DOHH2 (cell line): Measurements from ENCODE around the gene ZFPL1.

ENCODE experiments used
- H3F3A ChIP-seq: fragments of 200-600 bp; sonication (generic), shearing (Covaris generic); 2 replicates; pipeline ENCODE4 v1.6.0; 2016; ENCODE audit warnings: antibody characterized with exemption, mild to moderate bottlenecking; ENCODE audit not compliant: control insufficient read depth, insufficient read depth
- H3K27ac ChIP-seq: fragments of 200-600 bp; sonication (generic); 2 replicates; pipeline ENCODE4 v1.5.1; 2014; ENCODE audit warnings: low read depth, mild to moderate bottlenecking, low read length, moderate library complexity
- H3K27me3 ChIP-seq: fragments of 200-600 bp; sonication (generic); 2 replicates; pipeline ENCODE4 v1.6.1; 2014; ENCODE audit warnings: mild to moderate bottlenecking, low read length, mixed read lengths; ENCODE audit not compliant: control insufficient read depth
- H3K36me3 ChIP-seq: fragments of 200-600 bp; sonication (generic); 2 replicates; pipeline ENCODE4 v1.6.1; 2014; ENCODE audit warnings: mild to moderate bottlenecking, low read length, moderate library complexity, mixed read lengths; ENCODE audit not compliant: control insufficient read depth
- H3K4me1 ChIP-seq: fragments of 200-600 bp; sonication (generic); 2 replicates; pipeline ENCODE4 v1.6.1; 2014; ENCODE audit warnings: mild to moderate bottlenecking, low read length, mixed read lengths; ENCODE audit not compliant: control insufficient read depth
- H3K4me2 ChIP-seq: fragments of 200-600 bp; sonication (generic); 2 replicates; pipeline ENCODE4 v1.6.0; 2014; ENCODE audit warnings: mild to moderate bottlenecking, low read length, moderate library complexity
- H3K4me3 ChIP-seq: fragments of 200-600 bp; sonication (generic); 2 replicates; pipeline ENCODE4 v1.5.1; 2014; ENCODE audit warnings: mild to moderate bottlenecking, low read length, mixed read lengths
- H3K79me2 ChIP-seq: fragments of 200-600 bp; sonication (generic); 2 replicates; pipeline ENCODE4 v1.6.1; 2014; ENCODE audit warnings: mild to moderate bottlenecking, low read length, mixed read lengths; ENCODE audit not compliant: control insufficient read depth
- H3K9me2 ChIP-seq: fragments of 200-600 bp; sonication (generic); replicated peaks from 2 replicates; pipeline ENCODE4 v1.6.1; 2014; ENCODE audit warnings: mild to moderate bottlenecking, low read length, mixed read lengths; ENCODE audit not compliant: control insufficient read depth
- H3K9me3 ChIP-seq: fragments of 200-600 bp; sonication (generic); 2 replicates; pipeline ENCODE4 v1.6.1; 2014; ENCODE audit warnings: antibody characterized with exemption, low read length, mixed read lengths; ENCODE audit not compliant: control insufficient read depth, insufficient read depth
- H4K20me1 ChIP-seq: fragments of 200-600 bp; sonication (generic); 2 replicates; pipeline ENCODE4 v1.6.0; 2014; ENCODE audit warnings: low read depth, mild to moderate bottlenecking, antibody characterized with exemption, low read length, moderate library complexity; ENCODE audit not compliant: control insufficient read depth, insufficient read depth
- EZH2phosphoT487 ChIP-seq: fragments of 200-600 bp; sonication (generic); IDR thresholded peaks from 2 replicates; pipeline ENCODE4 v1.6.1; 2017; ENCODE audit warnings: borderline replicate concordance, mild to moderate bottlenecking, antibody characterized with exemption, low read length, moderate library complexity, mixed read lengths
- TF ChIP-seq, protein P1 (sequence below): fragments of 200-600 bp; sonication (generic); IDR thresholded peaks from one replicate; pipeline ENCODE4 v1.5.1; 2014; ENCODE audit warnings: antibody characterized with exemption, mild to moderate bottlenecking, low read depth, low read length; ENCODE audit not compliant: poor library complexity, severe bottlenecking

ZFPL1 gene

DNA sequence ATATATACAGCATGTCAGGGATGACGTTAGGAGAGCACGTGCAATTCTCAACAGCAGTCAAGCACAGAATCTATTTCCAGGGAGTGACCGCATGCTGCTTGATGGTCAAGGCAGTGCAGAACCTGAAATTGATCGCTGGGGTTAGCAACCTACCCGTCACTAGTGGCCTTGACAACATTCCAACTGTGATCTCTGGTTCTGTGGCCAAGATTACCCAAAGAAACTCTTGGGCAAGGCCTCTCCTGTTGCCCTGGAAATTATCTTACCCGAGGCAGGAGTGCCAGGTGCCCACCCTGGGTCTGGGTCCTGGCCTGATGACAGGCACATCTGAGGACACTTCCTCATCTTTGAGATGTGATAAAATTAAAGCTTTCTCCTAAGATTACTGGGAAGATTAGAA lies 29.8 kb downstream of the ZFPL1 start:
- Histone ChIP-seq H3K4me2 (peak overlapping the region; percentile 98), H3K27ac (peak overlapping the region; percentile 83), H3K9me2 (no peaks in the 10 kb centered on the region), H3K36me3 (peaks cover 68% of the 10 kb centered on the region), H3K9me3 (no peaks in the 10 kb centered on the region), H3K79me2 (peaks cover 55% of the 10 kb centered on the region), H3K4me1 (peaks cover 66% of the 10 kb centered on the region), H3K4me3 (peak overlapping the region; percentile 83), H4K20me1 (no peaks in the 10 kb centered on the region), H3F3A (peaks cover 23% of the 10 kb centered on the region), H3K27me3 (no peaks in the 10 kb centered on the region)
- TF ChIP-seq EZH2phosphoT487, result no peak
- TF ChIP-seq, protein P1, sequence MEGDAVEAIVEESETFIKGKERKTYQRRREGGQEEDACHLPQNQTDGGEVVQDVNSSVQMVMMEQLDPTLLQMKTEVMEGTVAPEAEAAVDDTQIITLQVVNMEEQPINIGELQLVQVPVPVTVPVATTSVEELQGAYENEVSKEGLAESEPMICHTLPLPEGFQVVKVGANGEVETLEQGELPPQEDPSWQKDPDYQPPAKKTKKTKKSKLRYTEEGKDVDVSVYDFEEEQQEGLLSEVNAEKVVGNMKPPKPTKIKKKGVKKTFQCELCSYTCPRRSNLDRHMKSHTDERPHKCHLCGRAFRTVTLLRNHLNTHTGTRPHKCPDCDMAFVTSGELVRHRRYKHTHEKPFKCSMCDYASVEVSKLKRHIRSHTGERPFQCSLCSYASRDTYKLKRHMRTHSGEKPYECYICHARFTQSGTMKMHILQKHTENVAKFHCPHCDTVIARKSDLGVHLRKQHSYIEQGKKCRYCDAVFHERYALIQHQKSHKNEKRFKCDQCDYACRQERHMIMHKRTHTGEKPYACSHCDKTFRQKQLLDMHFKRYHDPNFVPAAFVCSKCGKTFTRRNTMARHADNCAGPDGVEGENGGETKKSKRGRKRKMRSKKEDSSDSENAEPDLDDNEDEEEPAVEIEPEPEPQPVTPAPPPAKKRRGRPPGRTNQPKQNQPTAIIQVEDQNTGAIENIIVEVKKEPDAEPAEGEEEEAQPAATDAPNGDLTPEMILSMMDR, result no peak

DNA sequence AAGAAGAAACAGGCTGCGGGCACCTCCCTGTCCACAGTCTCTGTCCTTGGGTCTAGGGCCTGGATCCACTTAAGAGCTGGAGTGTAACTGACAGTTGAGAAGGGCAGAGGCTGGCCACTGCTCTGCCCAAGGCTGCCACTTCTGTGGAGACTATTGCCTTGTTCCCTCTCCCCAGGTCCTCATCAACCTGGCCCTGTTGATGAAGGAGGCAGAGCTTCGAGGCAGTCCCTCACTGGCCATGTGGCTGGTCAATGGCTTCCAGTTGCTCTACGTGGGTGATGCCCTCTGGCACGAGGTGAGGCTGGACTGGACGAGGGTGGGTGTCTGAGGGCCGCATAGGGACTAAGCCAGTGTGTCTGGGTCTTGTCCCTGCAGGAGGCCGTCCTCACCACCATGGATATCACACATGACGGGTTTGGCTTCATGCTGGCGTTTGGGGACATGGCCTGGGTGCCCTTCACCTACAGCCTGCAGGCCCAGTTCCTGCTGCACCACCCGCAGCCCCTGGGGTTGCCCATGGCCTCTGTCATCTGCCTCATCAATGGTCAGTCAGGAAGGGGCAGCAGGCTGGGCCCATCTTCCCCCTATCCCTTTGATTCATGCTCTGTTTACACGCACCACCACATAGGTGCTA lies 30.6 kb downstream of the ZFPL1 start:
- H3F3A ChIP-seq, result peaks cover 30% of the 10 kb centered on the region
- peak overlapping the region; percentile 98; the same call in 1 of the 2 replicates for H3K4me2 ChIP-seq

GRCh38 chr11:65115361-65116082 lies 31.5 kb downstream of the ZFPL1 start:
- Histone ChIP-seq H3K4me1 (peaks cover 78% of the 10 kb centered on the region), H4K20me1 (no peaks in the 10 kb centered on the region; the same call in 1 of the 2 replicates), H3F3A (peaks cover 39% of the 10 kb centered on the region), H3K27ac (no peak overlapping the region), H3K4me3 (peak overlapping the region; percentile 85), H3K79me2 (peaks cover 67% of the 10 kb centered on the region), H3K9me3 (no peaks in the 10 kb centered on the region), H3K9me2 (no peaks in the 10 kb centered on the region), H3K27me3 (no peaks in the 10 kb centered on the region), H3K36me3 (peaks cover 74% of the 10 kb centered on the region), H3K4me2 (peak overlapping the region; percentile 91)
- TF ChIP-seq, protein P1, result no peak
- no peak for TF ChIP-seq EZH2phosphoT487

More for the DNA sequence above, 30.6 kb downstream of the ZFPL1 start:
- no peaks in the 10 kb centered on the region for H3K27me3 ChIP-seq
- no peaks in the 10 kb centered on the region for H3K9me3 ChIP-seq
- peaks cover 69% of the 10 kb centered on the region for H3K36me3 ChIP-seq
- TF ChIP-seq, protein P1, result no peak
- no peak for TF ChIP-seq EZH2phosphoT487
- H3K4me1 ChIP-seq, result peaks cover 74% of the 10 kb centered on the region
- no peak overlapping the region for H3K4me3 ChIP-seq
- H4K20me1 ChIP-seq, result no peaks in the 10 kb centered on the region
- no peaks in the 10 kb centered on the region for H3K9me2 ChIP-seq
- H3K27ac ChIP-seq, result no peak overlapping the region
- H3K79me2 ChIP-seq, result peaks cover 58% of the 10 kb centered on the region
